Gastrocnemius medialis (tissue), 4 donors: ENCODE results near the gene LRP2BP.

Experiments
- CTCF ChIP-seq, 5 experiments: fragments of 450-650 bp in 3 of 5; fragments of 200-600 bp in 2 of 5; sonication (generic) in 2 of 5; IDR thresholded peaks in 4 of 5; conservative IDR thresholded peaks in 1 of 5; 1 replicate in 4 of 5; 2 replicates in 1 of 5; pipeline ENCODE4 v1.5.1; 2016 to 2019; ENCODE audit warnings: antibody characterized with exemption in 5 of 5, mild to moderate bottlenecking in 3 of 5, moderate library complexity in 3 of 5
- POLR2A ChIP-seq, 2 donors: fragments of 450-650 bp; IDR thresholded peaks; one replicate each; pipeline ENCODE4 v1.6.1; 2017; ENCODE audit warnings: antibody characterized with exemption in 2 of 2, mild to moderate bottlenecking in 2 of 2, moderate library complexity in 2 of 2

DNA sequence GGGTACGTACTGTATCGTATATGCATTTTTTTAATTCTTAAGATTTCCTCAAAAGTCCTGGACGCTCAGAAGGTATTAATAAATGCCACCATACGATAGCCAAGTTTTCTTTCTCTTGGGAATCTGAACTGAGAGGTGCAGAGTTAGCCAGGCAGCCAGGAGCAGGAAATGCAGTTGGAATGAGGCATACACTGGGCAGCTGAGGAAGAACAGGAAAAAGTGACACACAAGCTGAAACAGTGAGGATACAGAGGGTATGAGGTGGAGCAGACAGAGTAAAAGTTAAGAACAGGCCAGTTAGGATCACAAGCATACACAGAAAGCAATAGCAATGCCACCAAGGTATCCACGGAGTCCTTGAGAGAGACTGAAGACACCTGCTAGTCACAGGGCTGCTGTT is 16.7 kb upstream of the LRP2BP start:
- TF ChIP-seq CTCF (IDR thresholded peaks at IDR 0.05 in 4 of 5, conservative IDR thresholded peaks at IDR 0.05 in 1 of 5), result no peak
- no peak for TF ChIP-seq POLR2A (IDR thresholded peaks at IDR 0.05)
